HEK293 (cell line): ENCODE measurements around the gene FAM149B1.

ENCODE experiments used
- CTCF ChIA-PET: fragments of 350-600 bp; formaldehyde crosslinking; extraction: SDS; loops from one replicate; lab custom pipeline; 2021; ENCODE audit warnings: antibody characterized with exemption; lab: Yijun Ruan, JAX
- POLR2A ChIA-PET: fragments of 300-600 bp; formaldehyde crosslinking; extraction: SDS; loops from one replicate; lab custom pipeline; 2020; ENCODE audit warnings: antibody characterized with exemption, inconsistent platforms; lab: Yijun Ruan, JAX
- H3K27ac ChIP-seq: fragments of 200-500 bp; sonication (Bioruptor generic); 2 replicates; pipeline ENCODE4 v1.5.1; 2014; ENCODE audit warnings: low read depth, low read length, control low read depth, inconsistent platforms; ENCODE audit errors: extremely low read depth
- H3K36me3 ChIP-seq, 2 experiments: fragments of 200-500 bp in 1 of 2; sonication (Bioruptor generic) in 1 of 2; 1 replicate in 1 of 2; 2 replicates in 1 of 2; pipeline ENCODE4 v1.5.1; 2014 to 2017; ENCODE audit warnings: inconsistent platforms in 2 of 2, low read length in 2 of 2; ENCODE audit not compliant: control insufficient read depth in 2 of 2, insufficient read depth in 1 of 2
- H3K4me1 ChIP-seq: fragments of 200-500 bp; sonication (Bioruptor generic); 2 replicates; pipeline ENCODE4 v1.5.1; 2014; ENCODE audit warnings: mild to moderate bottlenecking, low read length, inconsistent platforms; ENCODE audit not compliant: control insufficient read depth, insufficient read depth
- H3K4me3 ChIP-seq: 2 replicates; pipeline ENCODE4 v1.5.1; 2011; ENCODE audit warnings: low read depth, mild to moderate bottlenecking, control low read depth, low read length, moderate library complexity
- H3K9me3 ChIP-seq: fragments of 200-500 bp; sonication (Bioruptor generic); 2 replicates; pipeline ENCODE4 v1.5.1; 2014; ENCODE audit warnings: low read depth, low read length, inconsistent platforms; ENCODE audit not compliant: control insufficient read depth, insufficient read depth
- MEIS1 ChIP-seq: sonication (generic); formaldehyde crosslinking; IDR thresholded peaks from 2 replicates; pipeline ENCODE4 v1.8.1; 2022; ENCODE audit warnings: missing genetic modification reagents, mild to moderate bottlenecking, borderline replicate concordance
- PRDM4 ChIP-seq: fragments of 450-650 bp; formaldehyde crosslinking; IDR thresholded peaks from 2 replicates; pipeline ENCODE4 v1.5.1; 2017; ENCODE audit warnings: missing biosample characterization, missing genetic modification characterization
- SCRT1 ChIP-seq: fragments of 450-650 bp; formaldehyde crosslinking; IDR thresholded peaks from 2 replicates; pipeline ENCODE4 v1.5.1; 2016; ENCODE audit warnings: missing biosample characterization, missing genetic modification characterization, borderline replicate concordance
- ZIC2 ChIP-seq: fragments of 450-650 bp; formaldehyde crosslinking; IDR thresholded peaks from 2 replicates; pipeline ENCODE4 v1.5.1; 2016; ENCODE audit warnings: missing biosample characterization, missing genetic modification characterization
- ZNF175 ChIP-seq: fragments of 450-650 bp; formaldehyde crosslinking; IDR thresholded peaks from 2 replicates; pipeline ENCODE4 v1.5.1; 2016; ENCODE audit warnings: missing biosample characterization, missing genetic modification characterization
- ZNF266 ChIP-seq: fragments of 450-650 bp; formaldehyde crosslinking; IDR thresholded peaks from 2 replicates; pipeline ENCODE4 v1.5.1; 2016; ENCODE audit warnings: missing biosample characterization, missing genetic modification characterization, low read depth
- ZNF366 ChIP-seq: fragments of 450-650 bp; formaldehyde crosslinking; conservative IDR thresholded peaks from 2 replicates; pipeline ENCODE4 v1.5.1; 2016; ENCODE audit warnings: missing biosample characterization, missing genetic modification characterization
- ZNF391 ChIP-seq: fragments of 450-650 bp; formaldehyde crosslinking; IDR thresholded peaks from 2 replicates; pipeline ENCODE4 v1.5.1; 2016; ENCODE audit warnings: low read depth, missing biosample characterization, missing genetic modification characterization, borderline replicate concordance
- ZNF423 ChIP-seq: fragments of 450-650 bp; formaldehyde crosslinking; IDR thresholded peaks from 2 replicates; pipeline ENCODE4 v1.5.1; 2016; ENCODE audit warnings: missing biosample characterization, missing genetic modification characterization
- ZNF513 ChIP-seq: fragments of 450-650 bp; IDR thresholded peaks from 2 replicates; pipeline ENCODE4 v1.5.1; 2018; ENCODE audit warnings: missing biosample characterization, missing genetic modification characterization
- ZNF548 ChIP-seq: fragments of 450-650 bp; formaldehyde crosslinking; IDR thresholded peaks from 2 replicates; pipeline ENCODE4 v1.5.1; 2016; ENCODE audit warnings: missing biosample characterization, missing genetic modification characterization
- ZNF768 ChIP-seq: fragments of 450-650 bp; formaldehyde crosslinking; IDR thresholded peaks from 2 replicates; pipeline ENCODE4 v1.5.1; 2018; ENCODE audit warnings: missing biosample characterization, mild to moderate bottlenecking, missing genetic modification characterization
- ZNF830 ChIP-seq: fragments of 450-650 bp; IDR thresholded peaks from 2 replicates; pipeline ENCODE4 v1.5.0; 2018; ENCODE audit warnings: missing biosample characterization, missing genetic modification characterization, low read depth, mild to moderate bottlenecking, moderate library complexity
- ZNF843 ChIP-seq: fragments of 450-650 bp; formaldehyde crosslinking; IDR thresholded peaks from 2 replicates; pipeline ENCODE4 v1.5.1; 2016; ENCODE audit warnings: missing biosample characterization, missing genetic modification characterization
- TF ChIP-seq, protein P1 (sequence below): fragments of 450-650 bp; formaldehyde crosslinking; IDR thresholded peaks from 2 replicates; pipeline ENCODE4 v1.5.1; 2016; ENCODE audit warnings: missing biosample characterization, missing genetic modification characterization
- TF ChIP-seq, protein P2 (sequence below): fragments of 450-650 bp; formaldehyde crosslinking; IDR thresholded peaks from 2 replicates; pipeline ENCODE4 v1.5.1; 2016; ENCODE audit warnings: missing biosample characterization, missing genetic modification characterization

Gene FAM149B1

GRCh38 chr10:73225518-73225917, 57.6 kb downstream of the FAM149B1 start:
- Histone ChIP-seq H3K4me1 (no peaks in the 10 kb centered on the region), H3K4me3 (no peak overlapping the region), H3K36me3 (peaks cover 0 to 11% of the 10 kb centered on the region in 2 experiments; a peak in 1 of 3 replicates), H3K9me3 (no peaks in the 10 kb centered on the region), H3K27ac (no peak overlapping the region)
- TF ChIP-seq SCRT1 (tag by site-specific recombination) (0 out of 2 replicates have a peak, but pooled peaks have one; percentile 13), ZNF175 (tag by site-specific recombination) (no peak)
- ChIA-PET CTCF (interaction anchor here (1.1 kb wide), 1 partner anchor 12 kb away, joined by 3 read pairs; no protein-coding TSS in a partner anchor), POLR2A (interaction anchor here (2.5 kb wide), 1 partner anchor 22 kb away, joined by 8 read pairs; the partner anchor contains the start of gene DNAJC9)

DNA sequence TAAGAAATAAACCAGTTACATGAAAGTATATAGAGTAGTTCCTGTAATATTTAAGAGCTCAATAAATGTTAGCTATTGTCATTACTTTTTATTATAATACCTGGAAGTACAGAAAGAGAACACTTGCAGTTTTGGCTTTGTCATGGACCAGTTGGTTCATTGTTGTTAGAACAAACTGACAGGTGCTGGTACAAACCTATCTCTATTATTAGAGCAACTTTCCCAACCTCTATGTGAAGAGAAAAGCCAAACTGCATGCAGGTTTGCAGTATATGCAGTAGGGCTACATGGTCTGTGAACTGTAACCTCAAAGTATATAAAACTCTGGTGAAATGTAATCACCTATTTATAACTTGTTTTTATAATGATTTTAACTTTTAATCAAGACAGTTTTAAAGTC, 58.7 kb downstream of the FAM149B1 start:
- no peak for TF ChIP-seq ZNF830
- TF ChIP-seq ZNF513 (tag by site-specific recombination) = no peak
- no peak for TF ChIP-seq ZNF423 (tag by site-specific recombination)
- TF ChIP-seq ZNF391 (tag by site-specific recombination) = no peak
- TF ChIP-seq, protein P1, sequence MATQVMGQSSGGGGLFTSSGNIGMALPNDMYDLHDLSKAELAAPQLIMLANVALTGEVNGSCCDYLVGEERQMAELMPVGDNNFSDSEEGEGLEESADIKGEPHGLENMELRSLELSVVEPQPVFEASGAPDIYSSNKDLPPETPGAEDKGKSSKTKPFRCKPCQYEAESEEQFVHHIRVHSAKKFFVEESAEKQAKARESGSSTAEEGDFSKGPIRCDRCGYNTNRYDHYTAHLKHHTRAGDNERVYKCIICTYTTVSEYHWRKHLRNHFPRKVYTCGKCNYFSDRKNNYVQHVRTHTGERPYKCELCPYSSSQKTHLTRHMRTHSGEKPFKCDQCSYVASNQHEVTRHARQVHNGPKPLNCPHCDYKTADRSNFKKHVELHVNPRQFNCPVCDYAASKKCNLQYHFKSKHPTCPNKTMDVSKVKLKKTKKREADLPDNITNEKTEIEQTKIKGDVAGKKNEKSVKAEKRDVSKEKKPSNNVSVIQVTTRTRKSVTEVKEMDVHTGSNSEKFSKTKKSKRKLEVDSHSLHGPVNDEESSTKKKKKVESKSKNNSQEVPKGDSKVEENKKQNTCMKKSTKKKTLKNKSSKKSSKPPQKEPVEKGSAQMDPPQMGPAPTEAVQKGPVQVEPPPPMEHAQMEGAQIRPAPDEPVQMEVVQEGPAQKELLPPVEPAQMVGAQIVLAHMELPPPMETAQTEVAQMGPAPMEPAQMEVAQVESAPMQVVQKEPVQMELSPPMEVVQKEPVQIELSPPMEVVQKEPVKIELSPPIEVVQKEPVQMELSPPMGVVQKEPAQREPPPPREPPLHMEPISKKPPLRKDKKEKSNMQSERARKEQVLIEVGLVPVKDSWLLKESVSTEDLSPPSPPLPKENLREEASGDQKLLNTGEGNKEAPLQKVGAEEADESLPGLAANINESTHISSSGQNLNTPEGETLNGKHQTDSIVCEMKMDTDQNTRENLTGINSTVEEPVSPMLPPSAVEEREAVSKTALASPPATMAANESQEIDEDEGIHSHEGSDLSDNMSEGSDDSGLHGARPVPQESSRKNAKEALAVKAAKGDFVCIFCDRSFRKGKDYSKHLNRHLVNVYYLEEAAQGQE (tag by site-specific recombination) = no peak
- TF ChIP-seq ZNF266 (tag by site-specific recombination) = no peak
- TF ChIP-seq, all 188 proteins: peak for 0
- H3K4me3 ChIP-seq = no peak overlapping the region
- no peaks in the 10 kb centered on the region for H3K9me3 ChIP-seq
- CTCF ChIA-PET = interaction anchor here (0.6 kb wide), 1 partner anchor 302 kb away, joined by 4 read pairs; no protein-coding TSS in a partner anchor
- no peaks in the 10 kb centered on the region for H3K4me1 ChIP-seq
- peaks cover 0 to 17% of the 10 kb centered on the region in 2 experiments; a peak in 1 of 3 replicates for H3K36me3 ChIP-seq
- POLR2A ChIA-PET = interaction anchor here (2.5 kb wide), 1 partner anchor 21 kb away, joined by 8 read pairs; the partner anchor contains the start of gene DNAJC9
- H3K27ac ChIP-seq = no peak overlapping the region

- Histone ChIP-seq H3K9me3 (no peaks in the 10 kb centered on the region), H3K27ac (no peak overlapping the region), H3K4me1 (no peaks in the 10 kb centered on the region), H3K4me3 (no peak overlapping the region), H3K36me3 (peaks cover 1 to 31% of the 10 kb centered on the region in 2 experiments; a peak in 2 of 3 replicates)
- TF ChIP-seq ZNF548 (no peak), ZNF768 (tag by site-specific recombination) (no peak), MEIS1 (CRISPR knock-in tag) (no peak), ZNF366 (tag by site-specific recombination) (0 out of 2 replicates have a peak, but pooled peaks have one; percentile 11)
- ChIA-PET POLR2A (no interaction called here), CTCF (interaction anchor here (0.8 to 1.2 kb wide), 2 partner anchors 10 kb away, joined by 3 read pairs; no protein-coding TSS in a partner anchor)
Observed at GRCh38 chr10:73228247-73228646, 60.3 kb downstream of the FAM149B1 start.

DNA sequence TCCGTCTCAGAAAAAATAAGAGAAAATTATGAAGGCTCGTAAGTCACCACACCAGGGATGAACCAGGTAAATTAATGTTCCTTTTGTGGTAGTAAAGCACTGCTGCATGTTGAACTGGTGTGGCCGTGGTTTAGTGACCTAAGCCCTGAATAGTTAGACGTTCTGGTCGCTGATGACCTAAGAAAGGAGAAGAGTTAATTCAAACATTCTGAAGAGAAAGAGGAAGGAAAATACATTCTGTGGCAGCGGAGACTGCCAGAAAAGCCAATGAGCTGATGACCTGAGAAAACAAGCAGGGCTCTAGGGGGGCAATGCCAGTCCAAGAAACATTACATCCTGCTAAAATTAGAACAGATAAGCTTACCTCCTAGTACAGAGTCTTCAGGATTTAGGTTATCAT, 61.6 kb downstream of the FAM149B1 start:
- H3K27ac ChIP-seq = no peak overlapping the region
- ChIA-PET CTCF (no interaction called here), POLR2A (interaction anchor here (1.0 kb wide), 1 partner anchor 17 kb away, joined by 3 read pairs; the partner anchor contains the start of gene DNAJC9)
- H3K36me3 ChIP-seq = peaks cover 7 to 44% of the 10 kb centered on the region in 2 experiments
- no peaks in the 10 kb centered on the region for H3K4me1 ChIP-seq
- H3K9me3 ChIP-seq = no peaks in the 10 kb centered on the region
- H3K4me3 ChIP-seq = no peak overlapping the region
- no peak for TF ChIP-seq ZIC2
- no peak for TF ChIP-seq PRDM4 (tag by site-specific recombination)
- TF ChIP-seq ZNF513 (tag by site-specific recombination) = no peak
- TF ChIP-seq, protein P2, sequence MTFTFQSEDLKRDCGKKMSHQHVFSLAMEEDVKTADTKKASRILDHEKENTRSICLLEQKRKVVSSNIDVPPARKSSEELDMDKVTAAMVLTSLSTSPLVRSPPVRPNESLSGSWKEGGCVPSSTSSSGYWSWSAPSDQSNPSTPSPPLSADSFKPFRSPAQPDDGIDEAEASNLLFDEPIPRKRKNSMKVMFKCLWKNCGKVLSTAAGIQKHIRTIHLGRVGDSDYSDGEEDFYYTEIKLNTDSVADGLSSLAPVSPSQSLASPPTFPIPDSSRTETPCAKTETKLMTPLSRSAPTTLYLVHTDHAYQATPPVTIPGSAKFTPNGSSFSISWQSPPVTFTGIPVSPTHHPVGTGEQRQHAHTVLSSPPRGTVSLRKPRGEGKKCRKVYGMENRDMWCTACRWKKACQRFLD (tag by site-specific recombination) = no peak
- no peak for TF ChIP-seq ZNF391 (tag by site-specific recombination)
- no peak for TF ChIP-seq ZNF843
